HCT116 (cell line): ENCODE results near the gene CAPN10. TPM values are rescaled to one million over a fixed set of nuclear protein-coding genes. Genes with fewer than 3 reads are reported as not detected.

ENCODE experiments used
- ATAC-seq: fragments of 200-7000 bp; cut with Tn5 transposase; 2 replicates; pipeline ENCODE4 v1.9.1; 2020; ENCODE audit warnings: mild to moderate bottlenecking, moderate library complexity
- BruUV-seq: library from RNA; stranded (reverse); fragments of 400-500 nt; replicated peaks from 2 replicates; lab custom pipeline; 2021; lab: Mats Ljungman, UMichigan
- CTCF ChIA-PET: fragments of 300-600 bp; sonication (Branson Sonifier 250); formaldehyde crosslinking; loops from one replicate; lab custom pipeline; 2021; ENCODE audit warnings: antibody characterized with exemption; lab: Charles Lee
- POLR2A ChIA-PET: fragments of 300-600, 350-600 bp; sonication (Branson Sonifier 250); formaldehyde crosslinking; loops from one replicate; lab custom pipeline; 2021; ENCODE audit warnings: antibody characterized with exemption; lab: Charles Lee
- RAD21 ChIA-PET, 2 experiments: fragments of 300-600 bp; sonication (Branson Sonifier 250); formaldehyde crosslinking; loops; one replicate each; lab custom pipeline; 2023; ENCODE audit warnings: low total read pairs in 2 of 2; ENCODE audit not compliant: uncharacterized antibody in 2 of 2, unreplicated experiment in 2 of 2, low non-redundant PET in 1 of 2; lab: Charles Lee
- DNase-seq: peaks from one replicate; pipeline ENCODE4 v3.0.0-alpha.2; 2010; ENCODE audit warnings: low read depth, low spot score
- H2AFZ ChIP-seq: fragments of 200-600 bp; shearing (Covaris generic), sonication (generic); 2 replicates; pipeline ENCODE4 v1.6.1; 2017; ENCODE audit warnings: low read depth, mixed run types, mixed read lengths, antibody characterized with exemption, low read length; ENCODE audit not compliant: poor library complexity, severe bottlenecking
- H3K27ac ChIP-seq: 2 replicates; pipeline ENCODE4 v1.5.1; 2012; ENCODE audit warnings: low read depth, low read length
- H3K27me3 ChIP-seq: fragments of 200-600 bp; sonication (generic); 2 replicates; pipeline ENCODE4 v1.6.1; 2016; ENCODE audit warnings: mixed run types, low read length, mixed read lengths; ENCODE audit not compliant: insufficient read depth
- H3K36me3 ChIP-seq, 2 experiments: fragments of 200-500 bp in 1 of 2; fragments of 200-600 bp in 1 of 2; sonication (Bioruptor generic) in 1 of 2; sonication (generic) in 1 of 2; 2 replicates each; pipeline versions ENCODE4 v1.5.1 to v1.6.1; 2014 to 2016; ENCODE audit warnings: low read length in 2 of 2, inconsistent platforms in 1 of 2, mixed read lengths in 1 of 2, mixed run types in 1 of 2; ENCODE audit not compliant: insufficient read depth in 2 of 2, control insufficient read depth in 1 of 2
- H3K4me1 ChIP-seq, 2 experiments: fragments of 200-600 bp in 1 of 2; sonication (generic) in 1 of 2; 2 replicates each; pipeline versions ENCODE4 v1.5.1 to v1.6.1; 2012 to 2017; ENCODE audit warnings: low read length in 2 of 2, inconsistent platforms in 1 of 2, mild to moderate bottlenecking in 1 of 2, mixed read lengths in 1 of 2, mixed run types in 1 of 2, moderate library complexity in 1 of 2; ENCODE audit not compliant: insufficient read depth in 2 of 2, control insufficient read depth in 1 of 2
- H3K4me2 ChIP-seq: fragments of 200-600 bp; sonication (generic); 2 replicates; pipeline ENCODE4 v1.6.1; 2017; ENCODE audit warnings: mixed run types, low read length, mixed read lengths
- H3K4me3 ChIP-seq, 2 experiments: fragments of 200-600 bp in 1 of 2; sonication (generic) in 1 of 2; replicated peaks in 1 of 2; 2 replicates each; pipeline ENCODE4 v1.5.1; 2011 to 2016; ENCODE audit warnings: low read length in 2 of 2, control low read depth in 1 of 2, low read depth in 1 of 2, mild to moderate bottlenecking in 1 of 2, mixed read lengths in 1 of 2, mixed run types in 1 of 2
- H3K79me2 ChIP-seq: fragments of 200-600 bp; sonication (generic); 2 replicates; pipeline ENCODE4 v1.6.1; 2017; ENCODE audit warnings: mild to moderate bottlenecking, mixed run types, low read length, moderate library complexity, mixed read lengths; ENCODE audit not compliant: insufficient read depth
- H3K9ac ChIP-seq: fragments of 200-600 bp; sonication (generic); 2 replicates; pipeline ENCODE4 v1.6.1; 2016; ENCODE audit warnings: low read length, mixed read lengths
- H3K9me2 ChIP-seq: fragments of 200-600 bp; sonication (generic), shearing (Covaris generic); 2 replicates; pipeline ENCODE4 v1.6.1; 2017; ENCODE audit warnings: mixed run types, mild to moderate bottlenecking, moderate library complexity; ENCODE audit not compliant: insufficient read depth
- H3K9me3 ChIP-seq, 2 experiments: fragments of 200-500 bp in 1 of 2; fragments of 200-600 bp in 1 of 2; sonication (Bioruptor generic) in 1 of 2; sonication (generic) in 1 of 2; 2 replicates each; pipeline ENCODE4 v1.6.1; 2014 to 2017; ENCODE audit warnings: low read length in 2 of 2, mixed read lengths in 2 of 2, inconsistent platforms in 1 of 2, low read depth in 1 of 2, mild to moderate bottlenecking in 1 of 2, mixed run types in 1 of 2, moderate library complexity in 1 of 2; ENCODE audit not compliant: control insufficient read depth in 1 of 2, insufficient read depth in 1 of 2
- H4K20me1 ChIP-seq: fragments of 200-600 bp; sonication (generic), shearing (Covaris generic); 2 replicates; pipeline ENCODE4 v1.6.1; 2017; ENCODE audit warnings: mixed run types, mild to moderate bottlenecking, moderate library complexity; ENCODE audit not compliant: insufficient read depth
- ATF3 ChIP-seq: IDR thresholded peaks from 2 replicates; pipeline ENCODE4 v1.6.1; 2012
- CBX3 ChIP-seq: IDR thresholded peaks from 2 replicates; pipeline ENCODE4 v1.6.1; 2012; ENCODE audit warnings: low read depth
- CEBPB ChIP-seq: IDR thresholded peaks from 2 replicates; pipeline ENCODE4 v1.6.1; 2012; ENCODE audit warnings: low read depth
- CTCF ChIP-seq, 3 experiments: fragments of 200-600 bp in 1 of 3; sonication (generic) in 1 of 3; IDR thresholded peaks in 2 of 3; conservative IDR thresholded peaks in 1 of 3; 2 replicates each; pipeline ENCODE4 v1.5.1; 2012 to 2017; ENCODE audit warnings: low read depth in 2 of 3, low read length in 2 of 3, antibody characterized with exemption in 1 of 3, borderline replicate concordance in 1 of 3, control low read depth in 1 of 3, mild to moderate bottlenecking in 1 of 3, mixed read lengths in 1 of 3, mixed run types in 1 of 3, moderate library complexity in 1 of 3; ENCODE audit not compliant: insufficient read depth in 1 of 3
- EGR1 ChIP-seq: IDR thresholded peaks from 2 replicates; pipeline ENCODE4 v1.6.1; 2012; ENCODE audit warnings: low read depth
- EZH2 ChIP-seq: fragments of 200-600 bp; sonication (generic); IDR thresholded peaks from 2 replicates; pipeline ENCODE4 v1.6.1; 2017; ENCODE audit warnings: antibody characterized with exemption, mixed run types
- EZH2phosphoT487 ChIP-seq: fragments of 200-600 bp; IDR thresholded peaks from 2 replicates; pipeline ENCODE4 v1.6.1; 2018; ENCODE audit warnings: antibody characterized with exemption, borderline replicate concordance
- POLR2AphosphoS5 ChIP-seq: IDR thresholded peaks from 2 replicates; pipeline ENCODE4 v1.6.1; 2011; ENCODE audit warnings: mild to moderate bottlenecking, low read depth, low read length, moderate library complexity
- RAD21 ChIP-seq: IDR thresholded peaks from 2 replicates; pipeline ENCODE4 v1.6.1; 2012; ENCODE audit warnings: low read depth, mild to moderate bottlenecking
- REST ChIP-seq: IDR thresholded peaks from 2 replicates; pipeline ENCODE4 v1.6.1; 2012; ENCODE audit warnings: low read depth
- SIN3A ChIP-seq: IDR thresholded peaks from 2 replicates; pipeline ENCODE4 v1.6.1; 2012; ENCODE audit warnings: low read depth
- SP1 ChIP-seq: IDR thresholded peaks from 2 replicates; pipeline ENCODE4 v1.6.1; 2012; ENCODE audit warnings: low read depth
- SRF ChIP-seq: IDR thresholded peaks from 2 replicates; pipeline ENCODE4 v1.6.1; 2012; ENCODE audit warnings: low read depth
- TCF7L2 ChIP-seq: IDR thresholded peaks from 2 replicates; pipeline ENCODE4 v1.7.0; 2011; ENCODE audit warnings: borderline replicate concordance, inconsistent platforms; ENCODE audit not compliant: insufficient read depth, insufficient read length; ENCODE audit errors: extremely low read depth
- YY1 ChIP-seq: IDR thresholded peaks from 2 replicates; pipeline ENCODE4 v1.6.1; 2011; ENCODE audit warnings: low read length, low read depth, moderate library complexity, mild to moderate bottlenecking; ENCODE audit not compliant: insufficient replicate concordance; ENCODE audit errors: extremely low read depth
- ZFX ChIP-seq: fragments of 450-650 bp; IDR thresholded peaks from 2 replicates; pipeline ENCODE4 v1.6.1; 2017
- ZNF274 ChIP-seq: fragments of 200-500 bp; sonication (Bioruptor generic); IDR thresholded peaks from 2 replicates; pipeline ENCODE4 v1.6.1; 2014; ENCODE audit warnings: mild to moderate bottlenecking, low read depth, low read length, inconsistent platforms
- intact Hi-C: fragments of 100-400 bp; cut with micrococcal nuclease; formaldehyde crosslinking; loops from 2 replicates; pipeline ENCODE4 v1.10.0; 2022
- total RNA-seq: library from RNA; stranded (reverse); gene quantifications from one replicate; pipeline ENCODE4 v1.2.1, GENCODE V29; 2021; ENCODE audit not compliant: unreplicated experiment

The CAPN10 gene
- total RNA-seq, 1 experiment from 2014 or later = 40.7 TPM

GRCh38 chr2:240554767-240555493 is 31.6 kb upstream of the CAPN10 start:
- POLR2A ChIA-PET = no interaction called here
- no peak for DNase-seq
- Histone ChIP-seq H3K9ac (no peak overlapping the region), H3K4me1 (peaks cover 8 to 16% of the 10 kb centered on the region in 2 experiments), H3K27me3 (no peaks in the 10 kb centered on the region), H3K79me2 (peaks cover 56% of the 10 kb centered on the region), H4K20me1 (no peaks in the 10 kb centered on the region), H2AFZ (no peak overlapping the region), H3K27ac (no peak overlapping the region), H3K4me3 (no peak overlapping the region), H3K9me3 (no peaks in the 10 kb centered on the region), H3K9me2 (no peaks in the 10 kb centered on the region), H3K36me3 (0 out of 4 replicates have a peak, but pooled peaks cover 0 to 2% of the 10 kb centered on the region in 2 experiments), H3K4me2 (no peak overlapping the region)
- CTCF ChIA-PET = no interaction called here
- no TSS peak for BruUV-seq
- RAD21 ChIA-PET = no interaction called here
- ATAC-seq = no peak
- intact Hi-C loops = no loop called here
- TF ChIP-seq ZNF274 (no peak), CBX3 (no peak), CEBPB (no peak), CTCF (IDR thresholded peaks at IDR 0.05 in 2 of 3, conservative IDR thresholded peaks at IDR 0.05 in 1 of 3; ENCODE audit: borderline replicate concordance in 1 of 3, insufficient read depth in 1 of 3, low read depth in 2 of 3, low read length in 2 of 3) (no peak), REST (no peak), EGR1 (no peak), YY1 (no peak), SIN3A (no peak), RAD21 (no peak), POLR2AphosphoS5 (no peak), SRF (no peak), EZH2phosphoT487 (no peak), SP1 (no peak), ATF3 (no peak), ZFX (no peak), EZH2 (no peak), TCF7L2 (no peak)
